Nephron (organoid): ENCODE results near the gene PITPNM1.
A peak's percentile ranks its signal among the peaks of the same experiment; 100 is the strongest.
"Not testable (repeated sequence)": the region's sequence is repeated elsewhere in the genome, so short reads cannot be mapped to it uniquely, and the experiment has no call there.

Experiments
- H3K27ac Mint-ChIP-seq, 3 experiments: 2 replicates each; pipeline ENCODE4 v1.8.0; 2020; ENCODE audit warnings: mixed read lengths in 3 of 3, mild to moderate bottlenecking in 2 of 3, moderate library complexity in 1 of 3
- H3K27me3 Mint-ChIP-seq: 2 replicates; pipeline ENCODE4 v1.8.0; 2021; ENCODE audit warnings: low read depth, mild to moderate bottlenecking, moderate library complexity, mixed read lengths
- H3K36me3 Mint-ChIP-seq: 2 replicates; pipeline ENCODE4 v1.8.0; 2020; ENCODE audit warnings: low read depth, mixed read lengths
- H3K4me1 Mint-ChIP-seq: 2 replicates; pipeline ENCODE4 v1.8.0; 2020; ENCODE audit warnings: mixed read lengths
- H3K4me3 Mint-ChIP-seq, 3 experiments: 2 replicates each; pipeline ENCODE4 v1.8.0; 2020; ENCODE audit warnings: mild to moderate bottlenecking in 3 of 3, mixed read lengths in 3 of 3, moderate library complexity in 2 of 3
- H3K9me3 Mint-ChIP-seq: 2 replicates; pipeline ENCODE4 v1.8.0; 2020; ENCODE audit warnings: mixed read lengths
- CTCF ChIP-seq, 3 experiments: fragments of 200-600 bp; sonication (generic); IDR thresholded peaks; one replicate each; pipeline ENCODE4 v1.5.0; 2021; ENCODE audit warnings: antibody characterized with exemption in 3 of 3; ENCODE audit not compliant: unreplicated experiment in 3 of 3

PITPNM1 gene

GRCh38 chr11:67504950-67505581, at the start of gene PITPNM1:
TSS of gene PITPNM1 (minus strand) at chr11:67505363. CDS start at chr11:67504180, 1,183 bp downstream.
- Mint-ChIP-seq H3K27ac (peak within 1 kb of the TSS; percentile 69 to 93 (median 90)), H3K27me3 (peaks cover 21% of the 10 kb centered on the region), H3K4me3 (peak within 1 kb of the TSS; percentile 88 to 94 (median 90)), H3K36me3 (peaks cover 10% of the 10 kb centered on the region), H3K9me3 (no peaks in the 10 kb centered on the region), H3K4me1 (peaks cover 26% of the 10 kb centered on the region)
- no peak for TF ChIP-seq CTCF (IDR thresholded peaks at IDR 0.05; ENCODE audit: unreplicated experiment in 3 of 3)

- not testable (repeated sequence) for H3K36me3 Mint-ChIP-seq, H3K4me3 Mint-ChIP-seq, H3K4me1 Mint-ChIP-seq, H3K9me3 Mint-ChIP-seq, H3K27ac Mint-ChIP-seq
- H3K27me3 Mint-ChIP-seq = peaks cover 16% of the 10 kb centered on the region
These were observed 46.5 kb upstream of the PITPNM1 start for GRCh38 chr11:67551697-67552096.

- H3K4me1 Mint-ChIP-seq = peaks cover 4% of the 10 kb centered on the region
- no peak overlapping the region for H3K27ac Mint-ChIP-seq
- peaks cover 16% of the 10 kb centered on the region for H3K27me3 Mint-ChIP-seq
- H3K4me3 Mint-ChIP-seq = no peak overlapping the region
- no peak for TF ChIP-seq CTCF (IDR thresholded peaks at IDR 0.05; ENCODE audit: unreplicated experiment in 3 of 3)
- peaks cover 9% of the 10 kb centered on the region for H3K9me3 Mint-ChIP-seq
- H3K36me3 Mint-ChIP-seq = no peaks in the 10 kb centered on the region
These were observed 46.0 kb upstream of the PITPNM1 start for GRCh38 chr11:67551127-67551526.

- TF ChIP-seq CTCF (IDR thresholded peaks at IDR 0.05; ENCODE audit: unreplicated experiment in 3 of 3) = no peak
- no peak overlapping the region for H3K27ac Mint-ChIP-seq
- peaks cover 20% of the 10 kb centered on the region for H3K4me1 Mint-ChIP-seq
- peaks cover 9% of the 10 kb centered on the region for H3K9me3 Mint-ChIP-seq
- H3K4me3 Mint-ChIP-seq = no peak overlapping the region
- H3K36me3 Mint-ChIP-seq = no peaks in the 10 kb centered on the region
- H3K27me3 Mint-ChIP-seq = peaks cover 16% of the 10 kb centered on the region
These were observed 43.5 kb upstream of the PITPNM1 start for GRCh38 chr11:67548555-67549110.

GRCh38 chr11:67548112-67548511, 42.9 kb upstream of the PITPNM1 start:
- not testable (repeated sequence) for H3K9me3 Mint-ChIP-seq, H3K4me3 Mint-ChIP-seq, H3K27ac Mint-ChIP-seq, H3K36me3 Mint-ChIP-seq
- Mint-ChIP-seq H3K27me3 (peaks cover 16% of the 10 kb centered on the region), H3K4me1 (peaks cover 20% of the 10 kb centered on the region)

- Mint-ChIP-seq H3K9me3 (no peaks in the 10 kb centered on the region), H3K36me3 (no peaks in the 10 kb centered on the region), H3K27me3 (peaks cover 5% of the 10 kb centered on the region), H3K4me1 (peaks cover 20% of the 10 kb centered on the region), H3K4me3 (peak overlapping the region in 1 of 3 experiments; percentile 26), H3K27ac (peak overlapping the region; percentile 84 to 91 (median 87))
- TF ChIP-seq CTCF (IDR thresholded peaks at IDR 0.05; ENCODE audit: unreplicated experiment in 3 of 3) = peak in 1 of 3 experiments; percentile 18
These were observed 40.1 kb upstream of the PITPNM1 start for GRCh38 chr11:67545280-67545679.
